GM12872 (cell line): ENCODE measurements around the gene FAM83G.

Experiments used
- CTCF ChIP-seq: IDR thresholded peaks from 3 replicates; pipeline ENCODE4 v1.5.1; 2011; ENCODE audit warnings: low read depth, mild to moderate bottlenecking, low read length, moderate library complexity; ENCODE audit not compliant: insufficient read depth

The FAM83G gene

GRCh38 chr17:18980682-18981334, 23.8 kb downstream of the FAM83G start:
- no peak for TF ChIP-seq CTCF

GRCh38 chr17:18978655-18979054, 25.9 kb downstream of the FAM83G start:
- TF ChIP-seq CTCF, result no peak

GRCh38 chr17:18978050-18978449, 26.5 kb downstream of the FAM83G start:
- no peak for TF ChIP-seq CTCF

GRCh38 chr17:18977646-18978045, 26.9 kb downstream of the FAM83G start:
- TF ChIP-seq CTCF, result no peak

GRCh38 chr17:18977021-18977420, 27.5 kb downstream of the FAM83G start:
- no peak for TF ChIP-seq CTCF

- TF ChIP-seq CTCF, result no peak
Observed at GRCh38 chr17:18976201-18976600, 28.4 kb downstream of the FAM83G start.

GRCh38 chr17:18975597-18975996, 29.0 kb downstream of the FAM83G start:
- no peak for TF ChIP-seq CTCF
